HepG2 (cell line): ENCODE results near the gene TMEM253. TPM values are rescaled to one million over a fixed set of nuclear protein-coding genes. Genes with fewer than 3 reads are reported as not detected.

ENCODE experiments used
- KDM5B ChIP-seq: sonication (generic); formaldehyde crosslinking; IDR thresholded peaks from 2 replicates; pipeline ENCODE4 v1.4.0; 2020; ENCODE audit warnings: missing genetic modification reagents, mild to moderate bottlenecking, borderline replicate concordance
- MEIS2 ChIP-seq: sonication (generic); formaldehyde crosslinking; IDR thresholded peaks from 2 replicates; pipeline ENCODE4 v1.9.0; 2021; ENCODE audit warnings: mild to moderate bottlenecking, missing genetic modification reagents
- NRL ChIP-seq: sonication (generic); formaldehyde crosslinking; IDR thresholded peaks from 2 replicates; pipeline ENCODE4 v1.5.0; 2020; ENCODE audit warnings: missing genetic modification reagents, mild to moderate bottlenecking, moderate library complexity, borderline replicate concordance
- RBM39 ChIP-seq: fragments of 200-400 bp; formaldehyde crosslinking; IDR thresholded peaks from one replicate; pipeline ENCODE4 v1.6.1; 2018; ENCODE audit warnings: antibody characterized with exemption, mild to moderate bottlenecking, low read depth, low read length; ENCODE audit not compliant: poor library complexity, severe bottlenecking
- SNAI1 ChIP-seq: sonication (generic); formaldehyde crosslinking; IDR thresholded peaks from 2 replicates; pipeline ENCODE4 v1.5.0; 2020; ENCODE audit warnings: mild to moderate bottlenecking, missing genetic modification reagents, borderline replicate concordance
- ZNF329 ChIP-seq: sonication (generic); formaldehyde crosslinking; IDR thresholded peaks from 2 replicates; pipeline ENCODE4 v1.9.0; 2021; ENCODE audit warnings: low read depth, mild to moderate bottlenecking, missing genetic modification reagents
- ZNF567 ChIP-seq: sonication (generic); formaldehyde crosslinking; IDR thresholded peaks from 2 replicates; pipeline ENCODE4 v1.8.1; 2023; ENCODE audit warnings: mild to moderate bottlenecking, missing genetic modification reagents, borderline replicate concordance
- ZNF660 ChIP-seq: sonication (generic); formaldehyde crosslinking; IDR thresholded peaks from 2 replicates; pipeline ENCODE4 v1.5.1; 2020; ENCODE audit warnings: mild to moderate bottlenecking, low read depth, missing genetic modification reagents, borderline replicate concordance
- polyA plus RNA-seq, 8 experiments: library from polyadenylated mRNA; depleted of rRNA in 3 of 8; stranded (reverse) in 7 of 8; unstranded in 1 of 8; fragments of >200 nt; fragmentation: Illumina TruSeq in 4 of 8; extraction: Trizol in 4 of 8; gene quantifications; 2 replicates each; pipeline versions ENCODE4 v1.2.1 to v1.2.3, GENCODE V29; 2011 to 2016; ENCODE audit warnings: low read depth in 4 of 8, missing spikeins in 1 of 8, mixed read lengths in 1 of 8; ENCODE audit not compliant: insufficient read depth in 1 of 8
- total RNA-seq, 5 experiments: library from RNA; depleted of rRNA; stranded (reverse); fragments of >200 nt; fragmentation: Illumina TruSeq; extraction: Trizol; gene quantifications; 2 replicates each; pipeline ENCODE4 v1.2.3, GENCODE V29; 2016; ENCODE audit warnings: low read depth in 1 of 5
- TF ChIP-seq, protein P1 (sequence below): sonication (generic); formaldehyde crosslinking; IDR thresholded peaks from 2 replicates; pipeline ENCODE4 v1.4.0; 2020; ENCODE audit warnings: mild to moderate bottlenecking, low read depth, missing genetic modification reagents
- TF ChIP-seq, protein P2 (sequence below): sonication (generic); formaldehyde crosslinking; IDR thresholded peaks from 2 replicates; pipeline ENCODE4 v1.4.0; 2020; ENCODE audit warnings: missing genetic modification reagents
- TF ChIP-seq, protein P3 (sequence below): sonication (generic); formaldehyde crosslinking; IDR thresholded peaks from 2 replicates; pipeline ENCODE4 v1.8.1; 2023; ENCODE audit warnings: mild to moderate bottlenecking, missing genetic modification reagents
- TF ChIP-seq, protein P4 (sequence below): sonication (generic); formaldehyde crosslinking; IDR thresholded peaks from 2 replicates; pipeline ENCODE4 v1.4.0; 2020; ENCODE audit warnings: missing genetic modification reagents
- TF ChIP-seq, protein P5 (sequence below): conservative IDR thresholded peaks from 2 replicates; pipeline ENCODE4 v1.6.1; 2018; ENCODE audit warnings: missing genetic modification reagents
- TF ChIP-seq, protein P6 (sequence below): sonication (generic); formaldehyde crosslinking; IDR thresholded peaks from 2 replicates; pipeline ENCODE4 v1.4.0; 2020; ENCODE audit warnings: missing genetic modification reagents; ENCODE audit errors: not compliant biosample characterization

The TMEM253 gene
- total and polyA plus RNA-seq, 2 of the 13 experiments (the other 11 are each of a cell fraction or from before 2014, with no cell fraction given), result 0.29 to 0.45 TPM

DNA sequence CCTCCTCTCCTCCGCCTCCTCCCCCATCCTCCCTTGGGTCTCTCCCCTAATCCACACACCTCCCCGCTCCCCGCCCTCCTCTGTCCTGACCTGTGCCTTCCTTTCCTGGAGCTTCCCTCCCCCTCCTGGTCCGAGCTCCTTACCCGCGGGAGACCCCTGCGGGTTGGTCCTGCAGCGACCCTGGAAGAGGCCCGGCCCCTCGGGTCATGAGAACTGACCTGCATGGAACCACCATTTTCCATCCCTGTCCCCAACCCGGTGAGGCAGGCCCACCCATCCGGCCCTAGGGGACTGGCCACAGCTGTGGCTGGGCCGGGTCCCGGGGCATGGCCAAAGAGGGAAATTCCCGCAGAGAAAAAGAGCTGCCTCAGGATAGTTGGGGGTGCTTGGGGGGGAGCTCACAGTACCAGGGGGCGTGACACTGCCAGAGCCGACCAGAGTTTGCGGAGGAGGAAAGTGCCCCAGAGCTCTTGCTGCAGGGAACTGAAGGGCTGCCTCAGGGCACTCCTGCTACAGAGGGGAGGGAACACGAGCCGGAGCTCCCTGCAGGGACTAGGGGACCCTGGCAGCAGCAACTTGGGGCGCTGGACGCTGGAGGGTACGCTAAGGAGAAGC lies 30.1 kb upstream of the TMEM253 start (continued):
- TF ChIP-seq, protein P1, sequence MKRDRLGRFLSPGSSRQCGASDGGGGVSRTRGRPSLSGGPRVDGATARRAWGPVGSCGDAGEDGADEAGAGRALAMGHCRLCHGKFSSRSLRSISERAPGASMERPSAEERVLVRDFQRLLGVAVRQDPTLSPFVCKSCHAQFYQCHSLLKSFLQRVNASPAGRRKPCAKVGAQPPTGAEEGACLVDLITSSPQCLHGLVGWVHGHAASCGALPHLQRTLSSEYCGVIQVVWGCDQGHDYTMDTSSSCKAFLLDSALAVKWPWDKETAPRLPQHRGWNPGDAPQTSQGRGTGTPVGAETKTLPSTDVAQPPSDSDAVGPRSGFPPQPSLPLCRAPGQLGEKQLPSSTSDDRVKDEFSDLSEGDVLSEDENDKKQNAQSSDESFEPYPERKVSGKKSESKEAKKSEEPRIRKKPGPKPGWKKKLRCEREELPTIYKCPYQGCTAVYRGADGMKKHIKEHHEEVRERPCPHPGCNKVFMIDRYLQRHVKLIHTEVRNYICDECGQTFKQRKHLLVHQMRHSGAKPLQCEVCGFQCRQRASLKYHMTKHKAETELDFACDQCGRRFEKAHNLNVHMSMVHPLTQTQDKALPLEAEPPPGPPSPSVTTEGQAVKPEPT (CRISPR knock-in tag), result no peak
- TF ChIP-seq, protein P2, sequence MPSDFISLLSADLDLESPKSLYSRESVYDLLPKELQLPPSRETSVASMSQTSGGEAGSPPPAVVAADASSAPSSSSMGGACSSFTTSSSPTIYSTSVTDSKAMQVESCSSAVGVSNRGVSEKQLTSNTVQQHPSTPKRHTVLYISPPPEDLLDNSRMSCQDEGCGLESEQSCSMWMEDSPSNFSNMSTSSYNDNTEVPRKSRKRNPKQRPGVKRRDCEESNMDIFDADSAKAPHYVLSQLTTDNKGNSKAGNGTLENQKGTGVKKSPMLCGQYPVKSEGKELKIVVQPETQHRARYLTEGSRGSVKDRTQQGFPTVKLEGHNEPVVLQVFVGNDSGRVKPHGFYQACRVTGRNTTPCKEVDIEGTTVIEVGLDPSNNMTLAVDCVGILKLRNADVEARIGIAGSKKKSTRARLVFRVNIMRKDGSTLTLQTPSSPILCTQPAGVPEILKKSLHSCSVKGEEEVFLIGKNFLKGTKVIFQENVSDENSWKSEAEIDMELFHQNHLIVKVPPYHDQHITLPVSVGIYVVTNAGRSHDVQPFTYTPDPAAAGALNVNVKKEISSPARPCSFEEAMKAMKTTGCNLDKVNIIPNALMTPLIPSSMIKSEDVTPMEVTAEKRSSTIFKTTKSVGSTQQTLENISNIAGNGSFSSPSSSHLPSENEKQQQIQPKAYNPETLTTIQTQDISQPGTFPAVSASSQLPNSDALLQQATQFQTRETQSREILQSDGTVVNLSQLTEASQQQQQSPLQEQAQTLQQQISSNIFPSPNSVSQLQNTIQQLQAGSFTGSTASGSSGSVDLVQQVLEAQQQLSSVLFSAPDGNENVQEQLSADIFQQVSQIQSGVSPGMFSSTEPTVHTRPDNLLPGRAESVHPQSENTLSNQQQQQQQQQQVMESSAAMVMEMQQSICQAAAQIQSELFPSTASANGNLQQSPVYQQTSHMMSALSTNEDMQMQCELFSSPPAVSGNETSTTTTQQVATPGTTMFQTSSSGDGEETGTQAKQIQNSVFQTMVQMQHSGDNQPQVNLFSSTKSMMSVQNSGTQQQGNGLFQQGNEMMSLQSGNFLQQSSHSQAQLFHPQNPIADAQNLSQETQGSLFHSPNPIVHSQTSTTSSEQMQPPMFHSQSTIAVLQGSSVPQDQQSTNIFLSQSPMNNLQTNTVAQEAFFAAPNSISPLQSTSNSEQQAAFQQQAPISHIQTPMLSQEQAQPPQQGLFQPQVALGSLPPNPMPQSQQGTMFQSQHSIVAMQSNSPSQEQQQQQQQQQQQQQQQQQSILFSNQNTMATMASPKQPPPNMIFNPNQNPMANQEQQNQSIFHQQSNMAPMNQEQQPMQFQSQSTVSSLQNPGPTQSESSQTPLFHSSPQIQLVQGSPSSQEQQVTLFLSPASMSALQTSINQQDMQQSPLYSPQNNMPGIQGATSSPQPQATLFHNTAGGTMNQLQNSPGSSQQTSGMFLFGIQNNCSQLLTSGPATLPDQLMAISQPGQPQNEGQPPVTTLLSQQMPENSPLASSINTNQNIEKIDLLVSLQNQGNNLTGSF, result no peak
- TF ChIP-seq NRL, result peak; percentile 95
- peak; percentile 18 for TF ChIP-seq RBM39
- TF ChIP-seq, protein P3, sequence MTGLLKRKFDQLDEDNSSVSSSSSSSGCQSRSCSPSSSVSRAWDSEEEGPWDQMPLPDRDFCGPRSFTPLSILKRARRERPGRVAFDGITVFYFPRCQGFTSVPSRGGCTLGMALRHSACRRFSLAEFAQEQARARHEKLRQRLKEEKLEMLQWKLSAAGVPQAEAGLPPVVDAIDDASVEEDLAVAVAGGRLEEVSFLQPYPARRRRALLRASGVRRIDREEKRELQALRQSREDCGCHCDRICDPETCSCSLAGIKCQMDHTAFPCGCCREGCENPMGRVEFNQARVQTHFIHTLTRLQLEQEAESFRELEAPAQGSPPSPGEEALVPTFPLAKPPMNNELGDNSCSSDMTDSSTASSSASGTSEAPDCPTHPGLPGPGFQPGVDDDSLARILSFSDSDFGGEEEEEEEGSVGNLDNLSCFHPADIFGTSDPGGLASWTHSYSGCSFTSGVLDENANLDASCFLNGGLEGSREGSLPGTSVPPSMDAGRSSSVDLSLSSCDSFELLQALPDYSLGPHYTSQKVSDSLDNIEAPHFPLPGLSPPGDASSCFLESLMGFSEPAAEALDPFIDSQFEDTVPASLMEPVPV, result no peak
- TF ChIP-seq, protein P4, sequence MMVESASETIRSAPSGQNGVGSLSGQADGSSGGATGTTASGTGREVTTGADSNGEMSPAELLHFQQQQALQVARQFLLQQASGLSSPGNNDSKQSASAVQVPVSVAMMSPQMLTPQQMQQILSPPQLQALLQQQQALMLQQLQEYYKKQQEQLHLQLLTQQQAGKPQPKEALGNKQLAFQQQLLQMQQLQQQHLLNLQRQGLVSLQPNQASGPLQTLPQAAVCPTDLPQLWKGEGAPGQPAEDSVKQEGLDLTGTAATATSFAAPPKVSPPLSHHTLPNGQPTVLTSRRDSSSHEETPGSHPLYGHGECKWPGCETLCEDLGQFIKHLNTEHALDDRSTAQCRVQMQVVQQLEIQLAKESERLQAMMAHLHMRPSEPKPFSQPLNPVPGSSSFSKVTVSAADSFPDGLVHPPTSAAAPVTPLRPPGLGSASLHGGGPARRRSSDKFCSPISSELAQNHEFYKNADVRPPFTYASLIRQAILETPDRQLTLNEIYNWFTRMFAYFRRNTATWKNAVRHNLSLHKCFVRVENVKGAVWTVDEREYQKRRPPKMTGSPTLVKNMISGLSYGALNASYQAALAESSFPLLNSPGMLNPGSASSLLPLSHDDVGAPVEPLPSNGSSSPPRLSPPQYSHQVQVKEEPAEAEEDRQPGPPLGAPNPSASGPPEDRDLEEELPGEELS (CRISPR knock-in tag), result no peak; the same call in 1 of the 2 replicates
- TF ChIP-seq, protein P5, sequence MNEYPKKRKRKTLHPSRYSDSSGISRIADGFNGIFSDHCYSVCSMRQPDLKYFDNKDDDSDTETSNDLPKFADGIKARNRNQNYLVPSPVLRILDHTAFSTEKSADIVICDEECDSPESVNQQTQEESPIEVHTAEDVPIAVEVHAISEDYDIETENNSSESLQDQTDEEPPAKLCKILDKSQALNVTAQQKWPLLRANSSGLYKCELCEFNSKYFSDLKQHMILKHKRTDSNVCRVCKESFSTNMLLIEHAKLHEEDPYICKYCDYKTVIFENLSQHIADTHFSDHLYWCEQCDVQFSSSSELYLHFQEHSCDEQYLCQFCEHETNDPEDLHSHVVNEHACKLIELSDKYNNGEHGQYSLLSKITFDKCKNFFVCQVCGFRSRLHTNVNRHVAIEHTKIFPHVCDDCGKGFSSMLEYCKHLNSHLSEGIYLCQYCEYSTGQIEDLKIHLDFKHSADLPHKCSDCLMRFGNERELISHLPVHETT, result no peak
- TF ChIP-seq ZNF329, result no peak
- TF ChIP-seq ZNF660, result no peak
- TF ChIP-seq, protein P6, sequence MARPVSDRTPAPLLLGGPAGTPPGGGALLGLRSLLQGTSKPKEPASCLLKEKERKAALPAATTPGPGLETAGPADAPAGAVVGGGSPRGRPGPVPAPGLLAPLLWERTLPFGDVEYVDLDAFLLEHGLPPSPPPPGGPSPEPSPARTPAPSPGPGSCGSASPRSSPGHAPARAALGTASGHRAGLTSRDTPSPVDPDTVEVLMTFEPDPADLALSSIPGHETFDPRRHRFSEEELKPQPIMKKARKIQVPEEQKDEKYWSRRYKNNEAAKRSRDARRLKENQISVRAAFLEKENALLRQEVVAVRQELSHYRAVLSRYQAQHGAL, result peak; percentile 83
- TF ChIP-seq KDM5B (CRISPR knock-in tag), result peak; percentile 66; the same call in 1 of the 2 replicates
- TF ChIP-seq ZNF567 (CRISPR knock-in tag), result no peak; the same call in 1 of the 2 replicates
- TF ChIP-seq MEIS2, result no peak
- TF ChIP-seq SNAI1 (CRISPR knock-in tag), result no peak
